Mesenteric fat pad (tissue), 1 donor: Measurements from ENCODE around the gene ADIPOR2. TPM values are rescaled to one million over a fixed set of nuclear protein-coding genes. Genes with fewer than 3 reads are reported as not detected.

Experiments
- DNase-seq: peaks from one replicate; pipeline ENCODE4 v3.0.0-alpha.2; 2020; ENCODE audit warnings: low spot score
- total RNA-seq: library from RNA; stranded (reverse); fragmentation: NEBNext Ultra II Directional; extraction: Animal tissue kit (Norgen Biotek cat#: 25700); gene quantifications from one replicate; pipeline ENCODE4 v1.2.1, GENCODE V29; 2021
- donor health status: DM: yes; HTN: yes; CAD: no.

The ADIPOR2 gene
- total RNA-seq, 1 donor from 2014 or later = 119 TPM

DNA sequence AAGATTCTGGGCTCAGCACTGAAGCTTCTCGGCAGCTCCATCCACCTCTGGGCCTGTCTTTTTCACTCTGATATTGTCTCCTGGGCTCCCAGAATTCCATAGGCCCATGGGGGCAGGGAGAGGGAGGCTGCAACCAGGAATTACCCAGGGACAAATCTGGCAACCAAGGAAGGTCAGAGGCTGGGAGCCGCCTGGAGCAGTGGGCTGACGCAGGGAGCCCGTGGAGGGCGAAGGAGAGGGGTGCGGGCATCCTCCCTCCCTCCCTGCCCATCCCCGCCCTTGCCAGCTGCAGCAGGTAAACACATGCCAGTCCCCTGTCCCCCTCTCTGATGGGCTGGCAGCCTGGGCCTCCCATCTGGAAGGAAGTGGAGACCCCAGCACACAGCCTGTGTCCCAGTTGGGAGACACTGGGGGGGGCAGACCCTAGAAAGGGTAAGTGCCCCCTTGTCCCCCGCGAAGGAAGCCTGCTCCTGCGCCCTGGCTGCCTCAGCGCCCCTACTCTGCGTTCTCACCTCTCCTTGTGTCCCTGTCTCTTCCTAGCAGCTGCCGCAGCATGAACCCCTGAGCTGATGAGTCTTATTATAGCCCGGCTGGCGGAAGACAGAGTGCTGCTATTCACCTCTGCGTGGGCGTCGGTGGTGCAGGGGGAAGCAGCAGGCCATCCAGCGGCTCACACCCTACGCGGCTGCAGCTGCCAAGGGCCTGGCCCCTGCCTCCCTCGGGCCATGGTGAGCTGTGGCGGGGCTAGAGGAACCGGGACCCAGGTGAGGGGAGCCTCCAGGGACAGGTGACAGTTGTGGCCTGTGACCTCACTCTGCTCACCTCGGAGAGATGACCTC, 136.2 kb downstream of the ADIPOR2 start:
- no peak for DNase-seq

DNA sequence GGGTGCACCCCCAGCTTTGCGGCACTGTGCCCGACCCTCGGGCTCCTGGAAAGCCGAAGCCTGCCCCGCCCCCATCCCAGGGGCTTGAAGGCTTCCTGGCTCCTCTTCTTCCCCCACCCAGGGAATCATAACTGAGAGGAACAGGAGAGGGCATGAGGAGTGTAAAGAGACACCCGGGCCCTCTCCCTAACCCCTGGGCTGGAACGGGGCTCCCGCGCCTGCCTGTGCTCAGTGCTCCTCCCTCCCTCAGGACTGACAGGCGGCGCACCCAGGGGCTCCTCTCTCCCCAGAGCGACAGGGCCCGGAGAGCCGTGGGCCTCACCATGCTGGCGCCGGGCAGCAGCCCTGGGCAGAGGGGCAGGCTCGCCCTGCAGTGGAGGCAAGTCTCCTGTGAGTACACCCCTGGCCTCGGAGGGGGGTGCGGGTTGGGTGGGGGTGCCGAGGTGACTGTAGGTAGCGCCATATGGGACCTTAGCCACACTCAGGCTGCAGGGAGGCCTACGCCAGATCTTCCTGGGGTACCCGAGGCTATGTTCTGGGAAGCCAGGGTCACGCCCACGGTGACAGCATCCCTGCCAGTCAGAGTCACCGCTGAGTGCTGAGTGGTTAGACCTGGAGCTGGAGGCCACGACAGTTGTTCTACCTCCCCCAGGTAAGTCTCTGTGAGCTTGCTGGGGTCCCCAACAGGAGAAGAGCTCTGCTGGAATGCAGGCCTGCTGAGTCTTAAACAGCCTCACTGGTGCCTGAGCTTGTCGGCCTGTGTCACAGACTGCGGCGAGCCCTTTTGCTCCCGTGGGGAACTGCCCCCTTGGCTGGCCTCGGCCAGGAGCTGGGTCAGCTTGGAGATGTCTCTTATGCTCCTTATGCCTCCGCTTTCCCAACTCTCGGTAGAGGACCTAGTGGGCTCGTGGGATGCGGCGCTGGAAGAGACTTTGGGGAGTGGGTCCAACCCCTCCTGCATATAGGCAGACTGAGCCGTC, 137.2 kb downstream of the ADIPOR2 start:
- DNase-seq = no peak

DNA sequence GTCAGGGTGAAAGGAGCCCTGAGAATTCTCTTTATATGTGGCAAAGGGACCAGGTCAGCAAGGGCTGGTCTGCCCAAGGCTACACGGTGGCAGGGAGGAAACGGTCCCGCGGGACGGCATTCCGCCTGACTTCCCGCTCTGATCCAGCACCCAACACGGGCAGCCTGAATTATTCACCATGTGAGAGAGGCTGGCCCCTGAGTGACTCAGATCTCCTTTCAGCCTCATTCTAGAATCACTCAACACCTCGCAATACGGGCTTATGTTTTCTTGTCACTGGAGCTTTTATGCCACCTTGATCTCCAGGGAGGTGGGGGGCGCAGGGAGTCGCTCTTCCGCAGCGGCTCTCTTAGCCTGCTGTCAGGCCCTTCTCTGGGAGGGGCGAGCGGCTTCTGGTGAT, 138.0 kb downstream of the ADIPOR2 start:
- DNase-seq = no peak

DNA sequence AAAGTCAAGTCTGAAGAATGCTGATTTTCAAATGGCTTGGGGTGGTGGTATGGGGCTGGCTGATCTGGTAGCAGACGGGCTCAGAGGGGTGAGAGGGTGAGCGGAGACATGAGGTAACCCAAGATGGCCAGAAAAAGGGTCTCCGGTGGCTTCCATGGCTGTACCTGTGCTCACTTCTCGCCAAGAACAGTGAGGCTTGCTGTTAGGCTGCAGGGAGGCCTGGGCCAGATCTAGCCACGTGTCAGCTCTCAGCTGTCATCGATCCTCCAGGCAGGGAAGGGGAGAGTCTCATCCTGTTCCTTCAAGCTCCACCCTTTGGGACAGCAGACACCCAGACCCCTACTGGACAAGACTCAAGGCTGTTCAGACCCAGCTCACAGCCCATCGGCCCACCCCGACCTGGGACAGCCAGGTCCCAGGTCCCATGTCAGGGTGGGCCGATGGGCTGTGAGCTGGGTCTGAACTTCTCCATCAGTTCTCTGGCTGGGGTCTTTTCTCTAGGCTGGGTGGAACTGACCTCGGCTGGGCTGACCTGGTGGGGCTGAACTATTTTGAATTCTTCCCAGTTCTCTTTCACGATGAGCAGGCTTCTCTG, 138.5 kb downstream of the ADIPOR2 start:
- no peak for DNase-seq

DNA sequence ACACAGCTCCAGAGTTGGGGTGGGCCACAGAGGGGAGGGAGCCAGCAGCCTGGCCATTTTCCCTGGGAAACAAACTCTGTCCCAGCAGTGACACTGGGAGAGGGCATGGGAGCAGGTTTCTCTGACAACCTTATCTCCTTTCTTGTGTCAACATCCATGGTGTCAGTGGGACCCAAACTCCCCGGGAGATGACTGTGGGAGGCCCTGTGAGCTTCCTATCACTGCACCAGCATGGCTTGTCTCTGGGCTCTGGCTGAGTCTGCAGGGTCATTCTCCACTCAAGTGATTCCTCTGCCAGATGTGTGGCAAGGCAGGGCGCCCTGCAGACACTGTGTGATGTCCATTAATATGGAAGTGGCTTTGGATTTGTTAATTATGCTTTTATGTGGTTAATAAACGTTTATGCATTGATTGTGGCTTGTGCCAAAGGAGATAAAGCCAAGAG, 139.6 kb downstream of the ADIPOR2 start:
- DNase-seq = no peak

DNA sequence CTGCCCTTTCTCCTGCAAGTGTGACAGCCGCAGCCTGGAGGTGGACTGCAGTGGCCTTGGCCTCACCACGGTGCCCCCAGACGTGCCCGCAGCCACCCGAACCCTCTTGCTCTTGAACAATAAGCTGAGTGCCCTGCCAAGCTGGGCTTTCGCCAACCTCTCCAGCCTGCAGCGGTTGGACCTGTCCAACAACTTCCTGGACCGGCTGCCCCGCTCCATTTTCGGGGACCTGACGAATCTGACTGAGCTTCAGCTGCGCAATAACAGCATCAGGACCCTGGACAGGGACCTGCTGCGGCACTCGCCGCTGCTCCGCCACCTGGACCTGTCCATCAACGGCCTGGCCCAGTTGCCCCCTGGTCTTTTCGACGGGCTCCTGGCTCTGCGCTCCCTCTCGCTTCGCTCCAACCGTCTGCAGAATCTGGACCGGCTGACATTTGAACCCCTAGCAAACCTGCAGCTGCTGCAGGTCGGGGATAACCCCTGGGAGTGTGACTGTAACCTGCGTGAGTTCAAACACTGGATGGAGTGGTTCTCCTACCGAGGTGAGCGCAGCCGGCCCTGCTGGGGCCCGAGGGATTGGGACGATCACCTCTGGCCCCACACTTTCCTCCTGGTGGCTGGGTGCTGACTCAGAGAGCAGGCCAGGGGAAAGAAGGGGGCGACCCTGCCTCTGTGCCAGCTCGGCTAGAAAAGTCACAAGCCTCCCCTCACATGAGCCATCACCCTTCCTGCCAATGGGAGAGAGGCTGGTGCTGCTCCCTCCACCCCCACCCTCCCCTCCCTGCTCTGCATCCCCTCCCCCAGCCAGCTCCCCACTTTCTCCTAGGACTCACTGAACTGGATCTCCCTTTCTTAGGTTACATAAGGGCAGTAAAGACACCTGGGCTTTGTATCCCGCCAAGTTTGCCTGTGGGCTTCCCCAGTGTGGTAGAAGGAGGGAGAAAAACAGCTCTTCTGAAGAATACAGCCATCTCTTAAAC, 140.4 kb downstream of the ADIPOR2 start:
- no peak for DNase-seq

DNA sequence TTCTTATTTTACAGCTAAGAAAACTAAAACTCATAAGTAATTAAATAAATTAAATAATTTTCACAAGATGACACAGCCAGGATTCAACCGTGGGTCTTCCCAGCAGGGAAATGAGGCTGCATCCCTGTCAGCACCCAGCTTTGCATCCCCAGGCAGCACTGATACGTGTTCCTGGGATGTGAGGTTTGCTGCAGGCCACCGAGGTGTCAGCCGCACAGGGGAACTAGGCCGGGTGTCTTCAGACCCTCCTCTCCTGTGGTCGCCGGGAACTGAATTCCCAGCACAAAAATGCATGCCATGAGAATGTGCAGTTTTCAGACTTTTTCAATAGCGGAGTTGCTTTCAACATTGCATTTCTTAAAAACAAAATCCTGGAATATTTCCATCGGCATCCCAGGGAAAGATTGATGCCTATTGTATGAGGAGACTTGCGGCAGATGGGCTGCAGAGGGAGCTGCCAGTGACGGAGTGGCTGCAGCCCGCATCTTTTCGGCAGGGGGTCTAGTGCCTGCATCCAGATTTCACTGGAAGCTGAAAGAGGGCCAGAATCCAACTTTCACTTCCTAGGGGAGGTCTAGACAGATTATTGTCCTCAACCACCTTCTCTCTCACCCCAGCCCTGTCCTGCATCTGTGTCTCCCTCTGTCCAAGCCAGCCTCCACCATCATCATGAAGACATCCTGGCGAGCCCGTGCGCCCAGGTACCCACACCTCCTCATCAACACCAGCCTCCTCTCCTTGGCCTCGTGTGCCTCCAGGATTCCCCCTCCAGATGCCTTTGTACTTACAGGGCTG, 142.1 kb downstream of the ADIPOR2 start:
- no peak for DNase-seq

DNA sequence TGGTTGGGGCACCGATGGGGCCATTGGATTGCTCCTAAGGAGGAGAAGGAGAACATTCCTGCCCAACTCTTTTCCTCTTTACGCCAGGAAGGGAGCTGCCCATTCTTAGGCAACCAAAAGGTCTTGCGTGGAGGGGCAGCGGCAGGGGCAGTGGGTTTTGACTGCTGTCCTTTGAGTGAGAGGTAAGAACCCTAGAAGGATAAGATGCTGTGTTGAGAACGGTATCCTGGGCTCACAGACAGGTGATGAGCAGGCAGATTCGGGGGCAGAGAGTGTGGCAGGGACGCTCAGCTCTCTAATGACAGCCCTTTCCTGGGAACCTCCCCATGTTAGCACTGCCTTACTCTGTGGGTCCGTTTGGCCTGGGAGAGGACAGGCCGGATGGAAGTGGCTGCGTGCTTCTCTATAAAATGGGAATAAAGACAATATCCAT, 142.7 kb downstream of the ADIPOR2 start:
- no peak for DNase-seq

DNA sequence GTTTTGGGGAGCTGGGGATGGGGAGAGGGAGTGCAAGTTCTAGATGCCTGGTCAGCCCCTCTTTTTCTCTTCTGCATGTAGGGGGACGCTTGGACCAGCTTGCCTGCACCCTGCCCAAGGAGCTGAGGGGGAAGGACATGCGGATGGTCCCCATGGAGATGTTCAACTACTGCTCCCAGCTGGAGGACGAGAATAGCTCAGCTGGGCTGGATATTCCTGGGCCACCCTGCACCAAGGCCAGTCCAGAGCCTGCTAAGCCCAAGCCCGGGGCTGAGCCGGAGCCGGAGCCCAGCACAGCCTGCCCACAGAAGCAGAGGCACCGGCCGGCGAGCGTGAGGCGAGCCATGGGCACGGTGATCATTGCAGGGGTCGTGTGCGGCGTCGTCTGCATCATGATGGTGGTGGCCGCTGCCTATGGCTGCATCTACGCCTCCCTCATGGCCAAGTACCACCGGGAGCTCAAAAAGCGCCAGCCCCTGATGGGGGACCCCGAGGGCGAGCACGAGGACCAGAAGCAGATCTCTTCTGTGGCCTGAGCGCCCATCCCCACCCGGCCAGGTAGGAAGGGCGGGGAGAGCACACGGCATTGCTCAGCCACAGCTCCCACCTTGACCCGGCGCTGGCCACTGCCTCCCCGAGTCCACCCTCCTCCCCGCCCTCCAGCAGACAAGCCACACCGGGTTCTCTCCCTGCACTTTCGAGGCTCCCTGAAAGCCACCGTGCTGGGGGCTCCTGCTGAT, 143.5 kb downstream of the ADIPOR2 start:
- no peak for DNase-seq

DNA sequence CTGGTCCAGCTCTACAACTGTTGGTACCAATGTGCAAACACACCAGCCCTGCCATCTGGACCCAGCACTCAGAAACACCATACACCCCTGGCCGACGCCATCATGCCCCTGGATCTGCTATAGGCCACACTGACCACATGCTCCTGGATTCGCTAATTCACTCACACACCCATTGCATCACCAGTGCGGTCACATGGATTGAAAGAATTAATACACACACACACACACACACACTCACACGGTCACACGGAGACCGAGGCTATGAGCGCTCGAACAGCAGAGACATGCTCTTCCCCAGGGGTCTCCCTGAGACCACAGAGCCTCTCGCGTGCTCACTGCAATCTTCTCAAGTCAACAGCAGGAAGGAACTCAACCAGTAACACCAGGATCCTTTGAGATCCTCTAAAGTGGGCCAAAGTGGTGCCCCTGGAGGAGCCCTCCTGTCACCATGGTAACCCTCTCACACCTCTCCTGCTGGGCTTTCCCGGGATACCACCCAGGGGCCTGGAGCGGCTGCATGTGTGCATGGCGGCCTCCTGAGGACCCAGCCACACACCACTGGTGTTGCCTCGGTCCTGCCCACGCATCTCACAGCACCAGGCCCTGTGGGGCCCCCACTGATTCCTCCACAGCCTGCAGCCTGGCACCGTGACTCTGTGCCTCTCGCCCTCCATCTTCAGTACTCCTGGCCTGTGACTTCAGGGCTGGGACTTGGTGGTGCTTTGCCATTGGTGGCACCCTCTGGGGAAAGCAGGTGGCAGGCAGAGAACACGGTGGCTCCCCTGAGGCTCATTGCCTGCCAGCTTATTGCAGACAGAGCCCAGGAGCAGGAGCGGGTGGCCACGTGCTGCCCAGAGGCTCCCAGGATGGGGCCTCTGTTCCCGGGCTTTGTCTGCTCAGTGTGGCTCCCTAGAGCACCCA, 144.6 kb downstream of the ADIPOR2 start:
- no peak for DNase-seq

DNA sequence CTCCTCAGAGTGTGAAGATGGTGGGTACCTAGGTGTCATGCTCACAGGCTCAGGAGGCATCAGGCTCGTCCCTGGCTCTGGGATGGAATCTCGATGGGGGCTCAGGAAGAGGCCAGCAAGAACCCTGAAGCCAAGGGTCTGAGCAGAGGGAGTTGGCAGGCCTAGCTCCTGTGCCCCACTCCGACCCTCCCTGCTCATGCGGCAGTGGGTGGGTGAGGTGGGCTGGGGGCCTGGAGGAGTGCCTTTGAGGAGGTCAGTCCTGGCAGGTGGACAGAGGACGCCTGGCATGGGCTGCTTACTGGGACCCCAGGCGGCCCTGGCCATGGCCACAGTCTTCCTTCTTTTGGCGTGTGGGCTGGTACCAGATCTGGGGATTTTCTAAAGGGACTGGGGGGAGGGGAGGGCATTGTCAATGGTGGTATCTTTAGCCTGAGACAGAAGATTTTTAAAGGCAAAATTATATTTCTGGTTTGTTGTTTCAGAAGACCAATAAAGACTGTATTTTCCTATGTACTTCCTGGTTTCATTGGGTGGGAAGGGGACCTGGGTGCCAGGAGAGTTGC, 145.5 kb downstream of the ADIPOR2 start:
- DNase-seq = no peak

DNA sequence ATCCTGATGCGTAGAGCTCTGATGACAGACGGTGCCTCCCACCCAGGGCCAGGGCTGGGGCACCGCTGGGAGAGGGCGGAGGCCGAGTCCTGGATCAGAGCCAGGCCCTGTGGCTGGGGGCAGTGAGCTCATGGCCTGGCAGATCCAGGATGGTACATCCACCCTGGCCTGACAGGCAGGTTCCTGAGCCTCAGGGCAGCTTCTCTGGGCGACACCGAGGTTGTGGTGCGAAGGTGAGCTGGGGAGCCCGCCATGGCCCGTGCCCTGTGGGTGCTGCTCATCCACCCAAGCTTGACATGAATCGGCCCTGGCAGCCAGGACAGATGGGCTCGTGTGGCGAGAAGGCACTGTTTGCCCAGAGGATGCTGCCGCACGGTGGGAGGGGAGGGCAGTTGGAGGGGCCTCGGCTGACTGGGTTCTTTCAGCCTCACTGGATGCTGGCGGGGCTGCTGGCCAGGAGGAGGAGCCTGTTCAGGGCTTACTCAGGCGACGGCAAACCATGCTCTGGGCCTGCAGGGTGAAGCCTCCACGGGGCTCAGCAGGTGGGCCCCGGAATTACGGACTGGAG, 146.1 kb downstream of the ADIPOR2 start:
- no peak for DNase-seq

DNA sequence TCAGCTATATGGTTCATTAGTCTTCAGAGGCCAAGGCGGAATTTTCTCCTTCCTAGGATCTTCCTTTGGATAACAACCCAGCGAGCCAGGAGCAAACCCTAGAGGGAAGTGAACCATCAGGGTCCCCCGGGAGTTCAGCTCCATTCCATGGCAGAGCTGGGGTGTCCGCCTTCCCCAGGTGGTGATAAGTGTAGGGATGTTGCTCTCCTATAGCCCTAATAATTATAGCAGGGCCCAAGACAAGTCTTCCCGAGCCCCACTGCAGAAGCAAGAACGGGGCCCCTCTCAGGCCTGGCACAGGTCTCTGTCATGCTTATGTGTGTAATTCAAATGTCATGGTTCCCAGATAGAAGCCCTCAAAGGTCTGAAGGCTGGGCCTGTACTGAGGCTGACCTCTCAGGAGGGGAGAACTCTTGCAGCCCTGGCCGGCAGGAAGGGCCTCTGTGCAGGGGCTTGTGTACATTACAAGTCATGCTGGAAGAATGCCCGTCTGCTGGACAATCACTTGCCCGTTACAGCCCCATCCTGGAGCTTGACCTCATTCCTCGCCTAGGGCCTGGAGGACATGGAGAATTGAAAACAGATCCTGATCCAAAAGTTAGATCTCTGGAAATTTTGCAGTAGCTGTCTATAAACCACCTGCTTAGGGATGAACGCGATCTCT, 146.8 kb downstream of the ADIPOR2 start:
- DNase-seq = no peak
